HFFc6 (cell line): ENCODE results near the gene AMPD2. TPM values are rescaled to one million over a fixed set of nuclear protein-coding genes. Genes with fewer than 3 reads are reported as not detected.
A peak's percentile ranks its signal among the peaks of the same experiment; 100 is the strongest.

Experiments used
- DNase-seq: peaks from one replicate; pipeline ENCODE4 v3.0.0-alpha.2; 2018
- H3K27ac Mint-ChIP-seq: 2 replicates; pipeline ENCODE4 v1.8.0; 2020; ENCODE audit warnings: mild to moderate bottlenecking, mixed read lengths
- H3K27me3 Mint-ChIP-seq: 2 replicates; pipeline ENCODE4 v1.8.0; 2021; ENCODE audit warnings: mild to moderate bottlenecking, moderate library complexity, mixed read lengths; ENCODE audit not compliant: insufficient read depth
- H3K36me3 Mint-ChIP-seq: 2 replicates; pipeline ENCODE4 v1.8.0; 2021; ENCODE audit warnings: low read depth, mixed read lengths
- H3K4me1 Mint-ChIP-seq: 2 replicates; pipeline ENCODE4 v1.8.0; 2020; ENCODE audit warnings: low read depth, mixed read lengths
- H3K4me3 Mint-ChIP-seq: 2 replicates; pipeline ENCODE4 v1.8.0; 2020; ENCODE audit warnings: mild to moderate bottlenecking, moderate library complexity, mixed read lengths
- H3K9me3 Mint-ChIP-seq: 2 replicates; pipeline ENCODE4 v1.8.0; 2020; ENCODE audit warnings: mild to moderate bottlenecking, mixed read lengths
- CTCF ChIP-seq: fragments of 200-600 bp; sonication (generic); IDR thresholded peaks from 2 replicates; pipeline ENCODE4 v1.5.0; 2021; ENCODE audit warnings: antibody characterized with exemption, mild to moderate bottlenecking
- total RNA-seq, 6 experiments: library from RNA; stranded (reverse); fragmentation: NEBNext Ultra II Directional; extraction: Animal tissue kit (Norgen Biotek cat#: 25700); gene quantifications; 2 replicates in 1 of 6; 3 replicates in 5 of 6; pipeline ENCODE4 v1.2.3, GENCODE V29; 2021

Gene AMPD2
- total RNA-seq, 6 experiments from 2014 or later = 127 to 172 (median 139) TPM

DNA sequence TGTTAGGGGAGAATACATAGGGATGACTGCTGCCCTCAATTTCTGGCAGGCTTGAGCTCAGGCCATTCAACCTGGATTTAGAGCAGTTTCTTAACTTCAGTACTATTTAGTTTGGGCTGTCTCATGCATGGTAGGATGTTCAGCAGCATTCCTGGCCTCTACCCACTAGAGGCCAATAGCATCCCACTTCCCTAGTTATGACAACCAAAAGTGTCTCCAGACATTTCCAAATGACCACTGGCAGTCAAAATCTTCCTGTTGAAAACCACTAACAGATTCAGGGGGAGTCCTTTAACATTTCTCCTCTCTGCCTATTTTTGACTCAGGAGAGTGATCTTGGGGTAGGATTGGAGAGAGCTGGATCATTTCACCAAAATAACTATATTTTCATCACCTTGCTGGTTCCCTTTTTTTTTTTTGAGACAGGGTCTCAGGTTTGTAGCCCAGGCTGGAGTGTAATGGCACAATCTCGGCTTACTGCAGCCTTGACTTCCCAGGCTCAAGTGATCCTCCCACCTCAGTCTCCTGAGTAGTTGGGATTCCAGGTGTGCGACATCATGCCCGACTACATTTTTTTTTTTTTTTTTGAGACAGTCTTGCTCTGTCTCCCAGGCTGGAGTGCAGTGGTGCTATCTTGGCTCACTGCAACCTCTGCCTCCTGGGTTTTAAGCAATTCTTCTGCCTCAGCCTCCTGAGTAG is 8.9 kb upstream of the AMPD2 start:
- Mint-ChIP-seq H3K4me1 (peaks cover 57% of the 10 kb centered on the region), H3K4me3 (no peak overlapping the region), H3K27ac (peak overlapping the region; percentile 82), H3K9me3 (no peaks in the 10 kb centered on the region), H3K27me3 (peaks cover 4% of the 10 kb centered on the region; the same call in 1 of the 2 replicates), H3K36me3 (peaks cover 5% of the 10 kb centered on the region)
- DNase-seq = no peak
- TF ChIP-seq CTCF = no peak

- Mint-ChIP-seq H3K9me3 (no peaks in the 10 kb centered on the region), H3K27me3 (peaks cover 3% of the 10 kb centered on the region; the same call in 1 of the 2 replicates)
Observed at GRCh38 chr1:109611308-109611990, 8.2 kb upstream of the AMPD2 start.

GRCh38 chr1:109613361-109614147 is 6.1 kb upstream of the AMPD2 start:
- H3K4me3 Mint-ChIP-seq = peak overlapping the region; percentile 54; the same call in 1 of the 2 replicates
- TF ChIP-seq CTCF = no peak
- H3K27me3 Mint-ChIP-seq = peaks cover 3% of the 10 kb centered on the region; the same call in 1 of the 2 replicates
- no peaks in the 10 kb centered on the region for H3K9me3 Mint-ChIP-seq
- peak; percentile 48 for DNase-seq
- no peaks in the 10 kb centered on the region; the same call in 1 of the 2 replicates for H3K36me3 Mint-ChIP-seq
- peak overlapping the region; percentile 72 for H3K27ac Mint-ChIP-seq
- H3K4me1 Mint-ChIP-seq = peaks cover 70% of the 10 kb centered on the region

More at GRCh38 chr1:109611308-109611990, 8.2 kb upstream of the AMPD2 start:
- Mint-ChIP-seq H3K4me1 (peaks cover 62% of the 10 kb centered on the region), H3K4me3 (no peak overlapping the region), H3K36me3 (peaks cover 3% of the 10 kb centered on the region), H3K27ac (peak overlapping the region; percentile 82)
- no peak for DNase-seq
- TF ChIP-seq CTCF = no peak

- H3K27me3 Mint-ChIP-seq = peaks cover 7% of the 10 kb centered on the region
- peaks cover 66% of the 10 kb centered on the region for H3K4me1 Mint-ChIP-seq
- DNase-seq = no peak
Observed at GRCh38 chr1:109615879-109616278, 3.8 kb upstream of the AMPD2 start.

More at GRCh38 chr1:109615879-109616278, 3.8 kb upstream of the AMPD2 start:
- TF ChIP-seq CTCF = no peak
- Mint-ChIP-seq H3K9me3 (no peaks in the 10 kb centered on the region), H3K27ac (peak overlapping the region; percentile 89), H3K36me3 (no peaks in the 10 kb centered on the region; the same call in 1 of the 2 replicates), H3K4me3 (no peak overlapping the region)
